Measurements from ENCODE around the gene GDF7.

Gene GDF7

GRCh38 chr2:20646446-20646845, 20.5 kb upstream of the GDF7 start:
- DNase-seq, result no peak

DNA sequence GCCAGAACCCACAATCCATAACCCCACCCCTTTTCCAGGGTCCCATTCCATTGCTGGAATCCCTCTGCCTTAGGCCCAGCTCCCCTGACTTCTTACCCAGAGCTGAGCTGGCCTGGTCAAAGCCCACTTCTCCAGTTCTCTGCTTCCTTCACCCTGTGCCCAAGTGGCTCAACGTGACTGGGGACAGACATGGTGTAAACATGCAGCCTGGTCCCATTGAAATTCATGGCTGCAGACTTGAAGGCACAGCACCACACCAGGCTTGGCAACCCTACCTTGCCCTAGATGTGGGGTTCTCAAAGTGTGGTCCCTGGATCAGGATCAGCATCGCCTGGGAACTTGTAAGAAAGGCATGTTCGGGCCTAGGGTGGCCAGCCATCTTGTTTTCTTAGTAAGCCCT, 19.7 kb upstream of the GDF7 start:
- DNase-seq, result no peak

- DNase-seq, result no peak
Measured at GRCh38 chr2:20647738-20648137, 19.2 kb upstream of the GDF7 start.

GRCh38 chr2:20648206-20648605, 18.7 kb upstream of the GDF7 start:
- DNase-seq, result no peak

DNA sequence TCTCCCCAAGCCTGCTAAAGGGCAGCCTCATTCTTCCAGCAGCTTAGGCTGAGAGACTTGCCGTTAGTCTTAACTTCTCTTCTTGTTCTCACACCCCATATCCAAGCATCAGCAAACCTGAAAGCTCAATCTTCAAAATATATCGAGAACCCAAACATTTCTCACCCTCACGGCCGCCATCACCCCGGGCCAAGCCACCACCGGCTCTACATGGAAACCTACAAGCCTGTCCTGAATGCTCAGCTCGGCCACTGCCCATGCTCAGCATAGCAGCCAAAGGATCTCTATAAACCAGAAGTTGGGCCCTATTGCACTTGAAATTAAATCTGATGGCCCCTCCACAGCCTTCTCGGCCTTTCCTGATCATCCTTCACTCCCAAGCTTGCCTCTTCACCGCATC, 18.1 kb upstream of the GDF7 start:
- DNase-seq, result no peak

DNA sequence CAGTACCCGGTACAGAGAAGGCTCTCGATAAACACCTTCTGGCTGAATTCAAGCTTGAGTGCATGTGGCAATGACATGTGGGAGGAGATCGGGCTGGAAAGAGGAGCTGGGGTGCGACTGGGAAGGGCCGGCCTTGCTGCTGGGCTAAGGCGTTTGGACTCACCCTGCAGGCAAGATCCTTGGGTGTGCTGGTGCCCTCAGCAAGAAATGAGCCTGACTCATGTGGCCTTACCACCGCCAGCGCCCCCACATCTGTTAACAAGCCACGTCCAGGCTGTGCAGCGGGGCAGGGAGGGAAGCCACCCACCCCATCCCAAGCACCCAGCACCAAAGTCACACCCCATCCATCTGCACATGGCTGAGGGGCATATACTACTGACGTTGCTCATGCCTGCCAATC, 17.4 kb upstream of the GDF7 start:
- DNase-seq, result no peak

GRCh38 chr2:20649976-20650375, 17.0 kb upstream of the GDF7 start:
- no peak for DNase-seq

- DNase-seq, result peak in 1 of 2 experiments; percentile 13
Measured at GRCh38 chr2:20650393-20650876, 16.5 kb upstream of the GDF7 start.

DNA sequence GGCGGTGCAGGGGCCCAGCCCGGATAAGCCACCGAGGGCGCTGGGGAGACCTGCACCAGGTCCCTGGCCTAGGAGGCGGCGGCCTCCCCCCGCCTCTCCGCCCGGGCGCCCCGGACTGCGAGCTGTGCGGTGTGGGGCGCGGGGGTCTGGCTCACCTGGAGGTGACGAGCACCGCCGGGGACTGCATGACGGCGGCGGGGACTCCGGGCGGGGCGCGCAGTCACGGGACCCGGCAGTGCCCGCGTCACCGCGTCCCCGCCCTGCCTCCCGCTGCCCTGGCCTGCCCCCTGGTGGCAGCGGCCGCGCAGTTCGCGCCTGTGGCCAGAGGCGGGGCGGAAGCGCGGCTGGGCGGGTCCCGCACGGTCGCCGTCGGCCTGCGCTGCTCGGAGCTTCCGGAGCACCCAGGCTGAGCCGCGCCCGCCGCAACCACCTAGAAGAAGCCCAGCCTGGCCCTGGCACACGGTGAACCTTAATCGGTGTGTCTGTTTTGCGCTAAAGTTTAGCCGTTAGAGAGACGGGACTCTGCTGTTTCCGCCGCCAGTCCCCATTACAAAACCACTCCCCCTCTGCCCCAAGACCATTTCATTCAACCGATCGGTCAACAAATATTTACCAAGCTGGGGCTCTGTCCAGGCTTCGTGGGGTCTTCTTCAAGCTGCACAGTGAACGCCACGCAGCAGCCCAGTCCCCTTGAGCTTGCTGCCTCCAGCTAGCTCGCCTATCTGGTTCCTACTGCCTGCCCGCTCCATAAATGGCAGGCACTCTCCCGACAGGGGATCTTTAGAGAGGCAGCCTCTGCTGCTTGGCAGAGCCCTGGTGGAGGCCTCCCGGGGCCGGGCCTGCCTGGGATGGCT, 15.8 kb upstream of the GDF7 start, which contains the start of gene HS1BP3:
HS1BP3 (minus strand) TSS at position 222 of the 854 bp plus-strand sequence; CDS start at position 187, 35 bp downstream.
- peak; percentile 81 to 88 for DNase-seq

DNA sequence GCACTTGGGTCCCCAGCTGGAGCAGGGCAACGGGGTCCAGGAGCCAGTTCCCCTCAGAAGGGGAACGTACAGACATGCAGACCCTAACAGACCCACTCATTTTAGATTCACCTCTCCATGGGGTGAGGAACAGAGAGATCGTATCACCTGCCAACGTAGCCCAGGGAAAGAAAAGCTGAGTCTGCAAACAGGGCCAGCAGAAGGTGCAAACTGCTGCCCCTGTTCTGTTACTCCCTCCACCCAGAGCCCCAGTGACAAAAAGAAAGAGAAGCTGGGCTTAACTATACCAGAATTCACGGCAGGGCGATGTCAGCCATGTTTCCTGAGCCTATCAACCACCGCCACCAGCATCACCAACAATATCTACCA, 15.2 kb upstream of the GDF7 start:
- no peak for DNase-seq

DNA sequence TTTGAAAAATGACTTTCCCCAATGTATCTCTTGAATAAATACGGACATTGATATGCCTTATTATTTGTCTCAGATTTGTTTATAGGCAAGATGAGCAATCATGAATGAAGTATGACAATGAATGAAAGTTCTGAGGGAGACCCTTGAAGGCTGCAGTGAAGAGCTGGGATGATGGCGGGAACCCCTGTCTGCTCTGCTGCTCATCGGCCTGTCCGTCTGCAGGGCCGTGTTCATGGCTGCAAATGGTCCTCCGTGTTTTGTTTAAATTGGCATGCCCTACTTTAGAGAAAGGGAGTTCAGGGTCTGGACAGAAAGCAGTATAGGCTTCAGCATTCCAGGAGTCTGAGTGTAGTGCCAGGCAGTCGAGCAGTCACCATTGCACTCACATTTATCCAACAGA, 14.8 kb upstream of the GDF7 start:
- DNase-seq, result no peak

DNA sequence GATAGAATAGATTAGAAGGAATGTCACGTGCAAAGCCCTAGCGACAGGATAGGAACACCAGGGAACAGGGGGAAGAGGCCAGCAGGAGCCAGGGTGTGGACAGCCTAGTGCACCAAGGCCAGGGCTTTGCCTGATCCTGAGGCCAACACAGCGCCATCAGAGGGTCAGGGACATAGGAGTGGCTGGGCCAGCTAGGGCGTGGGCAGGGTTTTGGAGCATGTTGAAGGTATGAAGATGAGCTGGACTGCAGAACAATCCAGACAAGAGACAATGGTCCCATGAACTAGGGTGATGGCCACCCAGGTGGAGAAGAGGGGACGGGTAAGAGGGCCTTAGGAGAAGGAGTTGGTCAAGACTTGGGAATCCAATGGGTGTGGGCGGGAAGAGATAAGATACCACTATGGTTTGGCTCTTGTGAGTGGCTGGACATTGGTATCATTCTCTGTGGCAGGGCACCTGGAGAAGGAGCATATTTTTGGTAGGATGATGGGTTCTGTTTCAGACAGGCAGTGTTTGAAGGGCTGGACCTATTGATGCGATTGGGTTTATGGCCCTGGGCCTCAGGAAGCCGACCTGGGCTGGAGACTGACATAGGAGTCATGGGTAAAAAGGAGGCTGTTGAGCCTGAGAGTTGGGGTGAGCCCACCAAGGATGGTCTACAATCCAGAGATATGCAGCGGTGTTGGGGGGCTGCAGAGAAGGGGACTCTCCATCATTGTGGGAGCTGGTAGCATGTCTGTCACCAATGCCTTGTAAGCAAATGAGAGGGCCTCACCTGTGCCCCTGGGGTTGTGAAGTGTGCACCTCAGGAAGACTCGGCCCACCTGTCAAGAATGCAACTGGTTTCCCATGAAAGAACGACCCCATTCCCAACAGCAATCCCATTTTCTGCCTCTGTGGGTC, 14.0 kb upstream of the GDF7 start:
- DNase-seq, result no peak

- DNase-seq, result no peak
Measured at GRCh38 chr2:20653695-20654534, 13.0 kb upstream of the GDF7 start.

GRCh38 chr2:20654535-20654813, 12.5 kb upstream of the GDF7 start:
- DNase-seq, result no peak

DNA sequence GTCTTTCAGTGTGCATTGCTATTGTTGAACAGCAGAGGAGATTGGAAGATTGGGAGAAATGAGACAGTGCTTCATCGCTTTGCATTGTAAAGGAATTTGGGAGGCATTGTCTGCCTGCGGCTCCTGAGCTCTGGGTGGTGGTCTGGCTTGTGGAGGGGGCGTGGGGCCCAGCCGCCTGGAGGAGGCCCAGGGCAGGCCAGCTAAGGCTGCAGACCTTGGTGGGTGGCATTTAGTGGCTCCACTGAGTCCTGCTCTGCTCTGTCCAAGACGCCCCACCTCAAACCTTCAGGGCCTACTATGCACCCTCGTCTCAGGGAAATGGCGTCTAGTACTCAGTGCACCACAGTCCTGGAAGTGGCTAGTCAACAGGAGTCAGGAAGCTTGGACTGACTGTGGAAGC, 10.4 kb upstream of the GDF7 start:
- no peak for DNase-seq

- DNase-seq, result no peak
Measured at GRCh38 chr2:20657522-20658235, 9.3 kb upstream of the GDF7 start.

- no peak for DNase-seq
Measured at GRCh38 chr2:20660506-20661420, 6.2 kb upstream of the GDF7 start.

- DNase-seq, result peak; percentile 52 to 59
Measured at GRCh38 chr2:20661421-20662307, 5.3 kb upstream of the GDF7 start.

DNA sequence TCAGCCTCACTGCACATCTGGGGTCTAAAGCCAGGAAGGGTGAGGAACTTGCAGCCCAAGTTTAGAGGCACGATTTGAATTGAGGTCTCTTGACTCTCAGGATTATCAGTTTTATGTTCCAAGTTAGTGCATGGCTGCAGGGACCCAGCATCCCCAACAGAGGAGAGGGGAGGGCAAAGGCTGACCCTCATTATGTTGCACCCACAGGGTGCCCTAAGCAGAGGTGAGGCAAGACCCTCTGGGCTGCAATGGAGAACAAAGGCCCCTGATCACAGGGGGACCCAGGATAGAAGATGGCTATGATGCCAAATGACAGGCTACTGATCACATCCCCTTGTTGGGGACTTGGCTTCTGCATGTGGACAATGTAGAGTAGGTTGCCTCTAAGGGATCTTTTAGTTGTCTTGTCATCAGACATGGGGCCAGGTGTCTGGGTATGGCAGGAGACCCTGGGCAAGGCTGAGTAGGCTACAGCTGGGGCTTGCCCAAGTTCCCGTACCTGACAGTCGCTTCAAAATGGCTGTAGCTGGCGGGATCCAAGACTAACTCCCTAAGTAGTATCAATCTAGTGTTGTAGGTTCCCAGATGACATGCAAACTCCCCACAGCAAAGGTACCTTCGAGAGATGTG, 4.5 kb upstream of the GDF7 start:
- DNase-seq, result no peak

Data from stimulated activated CD4-positive, alpha-beta T cell treated with anti-CD3 and anti-CD28 coated beads, Interleukin-4, amount 100 ng/mL, for 4 hours (primary cell).